HG03060 (cell line): ENCODE measurements around the gene EIPR1.

Source experiments
- ATAC-seq: cut with Tn5 transposase; IDR thresholded peaks from one replicate; pipeline ENCODE4 v1.9.1; 2021; ENCODE audit warnings: low read depth, moderate number of reproducible peaks; ENCODE audit not compliant: unreplicated experiment

Gene EIPR1

GRCh38 chr2:3142961-3143571 is 234.6 kb downstream of the EIPR1 start:
- no peak for ATAC-seq

GRCh38 chr2:3142210-3142609 is 235.4 kb downstream of the EIPR1 start:
- no peak for ATAC-seq

- ATAC-seq, result no peak
Observed at GRCh38 chr2:3141696-3142095, 235.9 kb downstream of the EIPR1 start.

GRCh38 chr2:3139906-3140305 is 237.7 kb downstream of the EIPR1 start:
- no peak for ATAC-seq
